Right lobe of liver (tissue), 4 donors: ENCODE measurements around the gene LDLRAD3.

Source experiments
- POLR2A ChIP-seq: fragments of 450-650 bp; IDR thresholded peaks from one replicate; pipeline ENCODE4 v1.6.1; 2017; ENCODE audit warnings: antibody characterized with exemption, mild to moderate bottlenecking
- TF ChIP-seq, protein P1 (sequence below), 4 donors: fragments of 200-600 bp in 3 of 4; fragments of 450-650 bp in 1 of 4; IDR thresholded peaks; one replicate each; pipeline versions ENCODE4 v1.5.1 to v1.8.0; 2016 to 2022; ENCODE audit warnings: antibody characterized with exemption in 4 of 4, mild to moderate bottlenecking in 2 of 4
- donor health status: DM: no; HTN: no; CAD: no.
- donor health status: DM: no; HTN: no; CAD: no.
- donor health status: DM: no; HTN: yes; CAD: no.

DNA sequence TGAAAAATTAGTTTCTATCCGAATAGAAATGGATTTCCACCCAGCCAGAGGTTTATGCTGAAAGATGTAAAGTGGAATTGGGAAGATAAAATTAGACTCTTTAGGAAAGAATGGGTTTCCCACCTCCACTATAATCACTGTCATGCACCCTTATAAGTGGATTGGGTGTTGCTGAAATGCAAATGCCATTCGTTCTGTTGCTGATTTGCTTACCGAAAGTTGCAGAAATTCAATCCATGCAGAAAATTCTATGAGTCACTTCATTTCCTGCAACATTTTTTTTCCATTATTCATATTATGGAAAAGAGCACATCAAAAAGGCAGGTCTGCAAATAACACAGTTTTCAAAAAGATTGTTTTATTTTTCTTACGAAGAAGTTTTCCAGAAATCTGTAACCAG, 65.6 kb downstream of the LDLRAD3 start:
- TF ChIP-seq, protein P1, sequence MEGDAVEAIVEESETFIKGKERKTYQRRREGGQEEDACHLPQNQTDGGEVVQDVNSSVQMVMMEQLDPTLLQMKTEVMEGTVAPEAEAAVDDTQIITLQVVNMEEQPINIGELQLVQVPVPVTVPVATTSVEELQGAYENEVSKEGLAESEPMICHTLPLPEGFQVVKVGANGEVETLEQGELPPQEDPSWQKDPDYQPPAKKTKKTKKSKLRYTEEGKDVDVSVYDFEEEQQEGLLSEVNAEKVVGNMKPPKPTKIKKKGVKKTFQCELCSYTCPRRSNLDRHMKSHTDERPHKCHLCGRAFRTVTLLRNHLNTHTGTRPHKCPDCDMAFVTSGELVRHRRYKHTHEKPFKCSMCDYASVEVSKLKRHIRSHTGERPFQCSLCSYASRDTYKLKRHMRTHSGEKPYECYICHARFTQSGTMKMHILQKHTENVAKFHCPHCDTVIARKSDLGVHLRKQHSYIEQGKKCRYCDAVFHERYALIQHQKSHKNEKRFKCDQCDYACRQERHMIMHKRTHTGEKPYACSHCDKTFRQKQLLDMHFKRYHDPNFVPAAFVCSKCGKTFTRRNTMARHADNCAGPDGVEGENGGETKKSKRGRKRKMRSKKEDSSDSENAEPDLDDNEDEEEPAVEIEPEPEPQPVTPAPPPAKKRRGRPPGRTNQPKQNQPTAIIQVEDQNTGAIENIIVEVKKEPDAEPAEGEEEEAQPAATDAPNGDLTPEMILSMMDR (IDR thresholded peaks at IDR 0.05): no peak
- no peak for TF ChIP-seq POLR2A
